Ishikawa (cell line): Measurements from ENCODE around the gene RABGAP1L.

ENCODE experiments used
- CREB1 ChIP-seq: IDR thresholded peaks from 2 replicates; pipeline ENCODE4 v1.6.1; 2012; ENCODE audit warnings: low read depth
- FOXM1 ChIP-seq: IDR thresholded peaks from 2 replicates; pipeline ENCODE4 v1.6.1; 2012; ENCODE audit warnings: low read depth, borderline replicate concordance
- REST ChIP-seq: IDR thresholded peaks from 2 replicates; pipeline ENCODE4 v1.6.1; 2012; ENCODE audit warnings: low read depth, mild to moderate bottlenecking
- TAF1 ChIP-seq: IDR thresholded peaks from 2 replicates; pipeline ENCODE4 v1.6.1; 2012; ENCODE audit warnings: low read depth, mild to moderate bottlenecking
- TCF12 ChIP-seq: IDR thresholded peaks from 2 replicates; pipeline ENCODE4 v1.6.1; 2012; ENCODE audit warnings: low read depth
- TEAD4 ChIP-seq: IDR thresholded peaks from 2 replicates; pipeline ENCODE4 v1.6.1; 2012

- TF ChIP-seq TEAD4: no peak
- TF ChIP-seq FOXM1: no peak
- no peak for TF ChIP-seq TCF12
- no peak for TF ChIP-seq TAF1
- no peak for TF ChIP-seq CREB1
- TF ChIP-seq REST: no peak
These were observed 567.0 kb downstream of the RABGAP1L start for GRCh38 chr1:174726167-174726879.
